ENCODE measurements around the gene PDIA5. TPM values are rescaled to one million over a fixed set of nuclear protein-coding genes. Genes with fewer than 3 reads are reported as not detected.

PDIA5 gene
- total RNA-seq, 4 donors from 2014 or later, result 3.6 to 38.1 (median 25.1) TPM

GRCh38 chr3:123137001-123137400 lies 70.2 kb downstream of the PDIA5 start:
- intact Hi-C loops (cut with DNase I; ENCODE audit: low total_unique reads), result no loop called here
- TF ChIP-seq POLR2A (IDR thresholded peaks at IDR 0.05) (no peak), CTCF (IDR thresholded peaks at IDR 0.05) (no peak)
- no peaks in the 10 kb centered on the region for H3K36me3 ChIP-seq
- H3K9me3 ChIP-seq, result no peaks in the 10 kb centered on the region
- H3K27ac ChIP-seq, result no peak overlapping the region
- no peak for DNase-seq
- H3K4me1 ChIP-seq, result no peaks in the 10 kb centered on the region
- H3K27me3 ChIP-seq, result no peaks in the 10 kb centered on the region
- no peak overlapping the region for H3K4me3 ChIP-seq

GRCh38 chr3:123138839-123139444 lies 72.1 kb downstream of the PDIA5 start:
- Histone ChIP-seq H3K27ac (peak overlapping the region; percentile 50 to 51), H3K36me3 (no peaks in the 10 kb centered on the region), H3K4me1 (no peaks in the 10 kb centered on the region), H3K4me3 (no peak overlapping the region), H3K27me3 (no peaks in the 10 kb centered on the region), H3K9me3 (no peaks in the 10 kb centered on the region)
- TF ChIP-seq CTCF (IDR thresholded peaks at IDR 0.05) (no peak), POLR2A (IDR thresholded peaks at IDR 0.05) (no peak)
- intact Hi-C loops (cut with DNase I; ENCODE audit: low total_unique reads), result no loop called here
- peak; percentile 48 to 67 for DNase-seq

- Histone ChIP-seq H3K27me3 (no peaks in the 10 kb centered on the region), H3K9me3 (no peaks in the 10 kb centered on the region), H3K4me3 (no peak overlapping the region), H3K36me3 (no peaks in the 10 kb centered on the region), H3K4me1 (no peaks in the 10 kb centered on the region), H3K27ac (peak overlapping the region in 1 of 2 donors; percentile 51)
- TF ChIP-seq POLR2A (IDR thresholded peaks at IDR 0.05) (no peak), CTCF (IDR thresholded peaks at IDR 0.05) (no peak)
- DNase-seq, result no peak
- intact Hi-C loops (cut with DNase I; ENCODE audit: low total_unique reads), result no loop called here
Measured at GRCh38 chr3:123139522-123139921, 72.7 kb downstream of the PDIA5 start.

- H3K36me3 ChIP-seq, result no peaks in the 10 kb centered on the region
- no peak overlapping the region for H3K4me3 ChIP-seq
- intact Hi-C loops (cut with DNase I; ENCODE audit: low total_unique reads), result no loop called here
- no peak overlapping the region for H3K27ac ChIP-seq
- H3K27me3 ChIP-seq, result no peaks in the 10 kb centered on the region
- no peak for DNase-seq
- no peaks in the 10 kb centered on the region for H3K4me1 ChIP-seq
- no peak for TF ChIP-seq POLR2A (IDR thresholded peaks at IDR 0.05)
- TF ChIP-seq CTCF (IDR thresholded peaks at IDR 0.05), result no peak
- no peaks in the 10 kb centered on the region for H3K9me3 ChIP-seq
Measured at GRCh38 chr3:123140550-123140949, 73.7 kb downstream of the PDIA5 start.

- intact Hi-C loops (cut with DNase I; ENCODE audit: low total_unique reads), result no loop called here
- no peaks in the 10 kb centered on the region for H3K36me3 ChIP-seq
- TF ChIP-seq POLR2A (IDR thresholded peaks at IDR 0.05) (no peak), CTCF (IDR thresholded peaks at IDR 0.05) (no peak)
Measured at GRCh38 chr3:123141276-123141675, 74.5 kb downstream of the PDIA5 start.

More at GRCh38 chr3:123141276-123141675, 74.5 kb downstream of the PDIA5 start:
- no peak overlapping the region for H3K27ac ChIP-seq
- no peak for DNase-seq
- H3K4me3 ChIP-seq, result no peak overlapping the region
- no peaks in the 10 kb centered on the region for H3K9me3 ChIP-seq
- no peaks in the 10 kb centered on the region for H3K27me3 ChIP-seq
- H3K4me1 ChIP-seq, result no peaks in the 10 kb centered on the region
